CD14-positive monocyte (primary cell): Measurements from ENCODE around the gene GABRG3. TPM values are rescaled to one million over a fixed set of nuclear protein-coding genes. Genes with fewer than 3 reads are reported as not detected.

Source experiments
- DNase-seq, 3 donors: peaks; one replicate each; pipeline ENCODE4 v3.0.0-alpha.2; 2011 to 2022
- H2AFZ ChIP-seq: 2 replicates; pipeline ENCODE4 v1.6.0; 2012; ENCODE audit warnings: mild to moderate bottlenecking, low read depth, low read length, inconsistent platforms; ENCODE audit not compliant: insufficient read depth, poor library complexity, severe bottlenecking
- H3K27ac ChIP-seq, 2 donors: 1 replicate in 1 of 2; 2 replicates in 1 of 2; pipeline ENCODE4 v1.5.1; 2012 to 2013; ENCODE audit warnings: low read length in 2 of 2, control low read depth in 1 of 2, inconsistent platforms in 1 of 2, low read depth in 1 of 2, mild to moderate bottlenecking in 1 of 2
- H3K27me3 ChIP-seq, 2 donors: one replicate each; pipeline versions ENCODE4 v1.6.0 to v1.6.1; 2011 to 2013; ENCODE audit warnings: low read length in 2 of 2; ENCODE audit not compliant: control insufficient read depth in 2 of 2, insufficient read depth in 2 of 2
- H3K36me3 ChIP-seq, 2 donors: replicated peaks in 1 of 2; 1 replicate in 1 of 2; 2 replicates in 1 of 2; pipeline versions ENCODE4 v1.5.1 to v1.6.1; 2012 to 2013; ENCODE audit warnings: low read length in 2 of 2, control low read depth in 1 of 2, inconsistent platforms in 1 of 2, mild to moderate bottlenecking in 1 of 2; ENCODE audit not compliant: insufficient read depth in 2 of 2, control insufficient read depth in 1 of 2
- H3K4me1 ChIP-seq, 2 donors: 1 replicate in 1 of 2; 2 replicates in 1 of 2; pipeline versions ENCODE4 v1.5.1 to v1.6.1; 2012 to 2013; ENCODE audit warnings: low read length in 2 of 2, control low read depth in 1 of 2, inconsistent platforms in 1 of 2, mild to moderate bottlenecking in 1 of 2, moderate library complexity in 1 of 2; ENCODE audit not compliant: insufficient read depth in 2 of 2, control insufficient read depth in 1 of 2
- H3K4me2 ChIP-seq: replicated peaks from 2 replicates; pipeline ENCODE3; 2012; ENCODE audit warnings: low read length, moderate library complexity, mild to moderate bottlenecking; ENCODE audit not compliant: poor library complexity, severe bottlenecking; ENCODE audit errors: extremely low read depth
- H3K4me3 ChIP-seq, 3 experiments: fragments of 200-600 bp in 1 of 3; sonication (generic) in 1 of 3; replicated peaks in 1 of 3; 1 replicate in 2 of 3; 2 replicates in 1 of 3; pipeline ENCODE4 v1.5.1; 2011 to 2013; ENCODE audit warnings: low read length in 3 of 3, mild to moderate bottlenecking in 3 of 3, control low read depth in 2 of 3, low read depth in 2 of 3, inconsistent platforms in 1 of 3, moderate library complexity in 1 of 3
- H3K79me2 ChIP-seq: 2 replicates; pipeline ENCODE4 v1.6.0; 2012; ENCODE audit warnings: mild to moderate bottlenecking, control low read depth, inconsistent platforms, low read length, moderate library complexity; ENCODE audit not compliant: insufficient read depth
- H3K9ac ChIP-seq: 2 replicates; pipeline ENCODE4 v1.6.0; 2017; ENCODE audit warnings: low read length, mild to moderate bottlenecking; ENCODE audit not compliant: insufficient read depth, poor library complexity, severe bottlenecking
- H3K9me3 ChIP-seq, 2 donors: replicated peaks in 1 of 2; 1 replicate in 1 of 2; 2 replicates in 1 of 2; pipeline versions ENCODE4 v1.5.1 to v1.6.1; 2012 to 2013; ENCODE audit warnings: low read length in 2 of 2, control low read depth in 1 of 2; ENCODE audit not compliant: control insufficient read depth in 1 of 2, insufficient read depth in 1 of 2
- H4K20me1 ChIP-seq: 2 replicates; pipeline ENCODE4 v1.6.0; 2012; ENCODE audit warnings: mild to moderate bottlenecking, low read length, control low read depth, moderate library complexity; ENCODE audit not compliant: insufficient read depth
- H3K27ac Mint-ChIP-seq, 7 donors: one replicate each; pipeline ENCODE4 v1.8.0; 2020; ENCODE audit warnings: mild to moderate bottlenecking in 7 of 7, mixed read lengths in 7 of 7, moderate library complexity in 6 of 7, inconsistent platforms in 2 of 7
- H3K27me3 Mint-ChIP-seq, 3 donors: one replicate each; pipeline ENCODE4 v1.8.0; 2021 to 2022; ENCODE audit warnings: low read depth in 3 of 3, mild to moderate bottlenecking in 3 of 3, mixed read lengths in 3 of 3, moderate library complexity in 3 of 3, inconsistent platforms in 1 of 3
- H3K36me3 Mint-ChIP-seq, 2 donors: one replicate each; pipeline ENCODE4 v1.8.0; 2020; ENCODE audit warnings: mixed read lengths in 2 of 2, inconsistent platforms in 1 of 2, mild to moderate bottlenecking in 1 of 2
- H3K4me1 Mint-ChIP-seq: one replicate; pipeline ENCODE4 v1.8.0; 2020; ENCODE audit warnings: mild to moderate bottlenecking, mixed read lengths
- H3K4me3 Mint-ChIP-seq, 2 donors: one replicate each; pipeline ENCODE4 v1.8.0; 2020; ENCODE audit warnings: mild to moderate bottlenecking in 2 of 2, mixed read lengths in 2 of 2, moderate library complexity in 1 of 2
- H3K9me3 Mint-ChIP-seq, 7 donors: one replicate each; pipeline ENCODE4 v1.8.0; 2020 to 2022; ENCODE audit warnings: mixed read lengths in 7 of 7, mild to moderate bottlenecking in 6 of 7, moderate library complexity in 6 of 7, inconsistent platforms in 2 of 7
- CTCF ChIP-seq: fragments of 200-600 bp; IDR thresholded peaks from one replicate; pipeline ENCODE4 v1.8.0; 2022; ENCODE audit warnings: antibody characterized with exemption, mild to moderate bottlenecking
- WGBS: methylation state at CpG from one replicate; pipeline ENCODE4 v1.1.5; 2013; ENCODE audit warnings: missing lambda C conversion rate; ENCODE audit not compliant: insufficient coverage; 5-methylcytosine and 5-hydroxymethylcytosine counted together
- intact Hi-C, 2 donors: fragments of 100-400 bp; cut with micrococcal nuclease; formaldehyde crosslinking; loops; one replicate each; pipeline versions ENCODE4 v1.15.0 to v1.15.1; 2023
- polyA plus RNA-seq, 3 donors: library from polyadenylated mRNA; depleted of rRNA in 1 of 3; unstranded in 2 of 3; stranded (reverse) in 1 of 3; fragments of 300-500 nt in 2 of 3; fragments of >200 nt in 1 of 3; fragmentation: Illumina TruSeq in 2 of 3; gene quantifications; 1 replicate in 2 of 3; 2 replicates in 1 of 3; pipeline ENCODE4 v1.2.3, GENCODE V29; 2012 to 2021

The GABRG3 gene
- polyA plus RNA-seq, 3 donors: not detected

- WGBS: no CpG with 5 or more reads among the region's 3 CpGs
- H3K27me3 ChIP-seq: no peaks in the 10 kb centered on the region
- no peak overlapping the region for H2AFZ ChIP-seq
- H3K36me3 Mint-ChIP-seq: no peaks in the 10 kb centered on the region
- no peak overlapping the region for H3K4me2 ChIP-seq
- H3K27ac Mint-ChIP-seq: no peak overlapping the region
- H3K9ac ChIP-seq: no peak overlapping the region
- H3K4me1 Mint-ChIP-seq: no peaks in the 10 kb centered on the region
- no peak overlapping the region for H3K4me3 Mint-ChIP-seq
- no peak overlapping the region for H3K4me3 ChIP-seq
- H3K4me1 ChIP-seq: no peaks in the 10 kb centered on the region
- H3K27ac ChIP-seq: no peak overlapping the region
- no peaks in the 10 kb centered on the region for H4K20me1 ChIP-seq
- DNase-seq: no peak
- H3K9me3 ChIP-seq: peaks cover 31 to 38% of the 10 kb centered on the region in 2 donors
- H3K79me2 ChIP-seq: no peaks in the 10 kb centered on the region
- H3K9me3 Mint-ChIP-seq: peaks cover 8 to 29% (median 17%) of the 10 kb centered on the region in 7 donors
- H3K36me3 ChIP-seq: no peaks in the 10 kb centered on the region
- intact Hi-C loops: no loop called here
- TF ChIP-seq CTCF: no peak
- H3K27me3 Mint-ChIP-seq: peaks cover 0 to 2% (median 1%) of the 10 kb centered on the region in 3 donors
Measured at GRCh38 chr15:27563765-27564370, 592.9 kb downstream of the GABRG3 start.

- no peak overlapping the region for H2AFZ ChIP-seq
- H3K36me3 Mint-ChIP-seq: no peaks in the 10 kb centered on the region
- H4K20me1 ChIP-seq: no peaks in the 10 kb centered on the region
- H3K9me3 ChIP-seq: peaks cover 31 to 38% of the 10 kb centered on the region in 2 donors
- no peak overlapping the region for H3K4me2 ChIP-seq
- H3K9me3 Mint-ChIP-seq: peaks cover 8 to 29% (median 17%) of the 10 kb centered on the region in 7 donors
- H3K27me3 ChIP-seq: no peaks in the 10 kb centered on the region
- H3K27ac Mint-ChIP-seq: no peak overlapping the region
- H3K4me3 ChIP-seq: no peak overlapping the region
- no peaks in the 10 kb centered on the region for H3K79me2 ChIP-seq
- TF ChIP-seq CTCF: no peak
- no peak overlapping the region for H3K9ac ChIP-seq
- no peaks in the 10 kb centered on the region for H3K4me1 ChIP-seq
- H3K4me1 Mint-ChIP-seq: no peaks in the 10 kb centered on the region
- H3K4me3 Mint-ChIP-seq: no peak overlapping the region
- H3K27ac ChIP-seq: no peak overlapping the region
- peaks cover 0 to 2% (median 1%) of the 10 kb centered on the region in 3 donors for H3K27me3 Mint-ChIP-seq
- WGBS: no CpG with 5 or more reads among the region's 2 CpGs
- H3K36me3 ChIP-seq: no peaks in the 10 kb centered on the region
- no peak for DNase-seq
- intact Hi-C loops: no loop called here
Measured at GRCh38 chr15:27564656-27565055, 593.7 kb downstream of the GABRG3 start.
